Heart right ventricle (tissue), 16 donors: Measurements from ENCODE around the gene GFOD1. TPM values are rescaled to one million over a fixed set of nuclear protein-coding genes. Genes with fewer than 3 reads are reported as not detected.
A peak's percentile ranks its signal among the peaks of the same experiment; 100 is the strongest.

Experiments used
- ATAC-seq, 8 donors: fragments of 200-7000 bp; cut with Tn5 transposase; one replicate each; pipeline ENCODE4 v1.9.1; 2020; ENCODE audit warnings: mild to moderate bottlenecking in 8 of 8, moderate library complexity in 8 of 8, moderate number of reproducible peaks in 1 of 8
- DNase-seq, 2 donors: peaks; one replicate each; pipeline ENCODE4 v3.0.0-alpha.2; 2020
- H3K27ac ChIP-seq, 10 donors: fragments of 200-600 bp; sonication (generic) in 2 of 10; one replicate each; pipeline versions ENCODE4 v1.5.0 to v1.8.0; 2020 to 2022; ENCODE audit warnings: mild to moderate bottlenecking in 3 of 10
- H3K27me3 ChIP-seq, 7 donors: fragments of 200-600 bp; one replicate each; pipeline ENCODE4 v1.8.0; 2021 to 2022; ENCODE audit warnings: mild to moderate bottlenecking in 2 of 7
- H3K36me3 ChIP-seq, 9 donors: fragments of 200-600 bp; sonication (generic) in 1 of 9; one replicate each; pipeline versions ENCODE4 v1.5.0 to v1.8.0; 2020 to 2022; ENCODE audit warnings: mild to moderate bottlenecking in 2 of 9
- H3K4me1 ChIP-seq, 9 donors: fragments of 200-600 bp; sonication (generic) in 1 of 9; one replicate each; pipeline versions ENCODE4 v1.5.0 to v1.8.0; 2020 to 2022; ENCODE audit warnings: mild to moderate bottlenecking in 4 of 9
- H3K4me3 ChIP-seq, 10 donors: fragments of 200-600 bp; sonication (generic) in 2 of 10; one replicate each; pipeline versions ENCODE4 v1.5.0 to v1.8.0; 2020 to 2022; ENCODE audit warnings: mild to moderate bottlenecking in 7 of 10, moderate library complexity in 2 of 10
- H3K9me3 ChIP-seq, 11 donors: fragments of 200-600 bp in 10 of 11; sonication (generic) in 2 of 11; one replicate each; pipeline versions ENCODE4 v1.5.0 to v1.8.0; 2013 to 2022; ENCODE audit warnings: mild to moderate bottlenecking in 2 of 11, control low read depth in 1 of 11, moderate library complexity in 1 of 11
- WGBS, 2 donors: extraction: QIAGEN DNeasy Blood & Tissue Kit; methylation state at CpG; one replicate each; pipeline ENCODE4 v1.1.7; 2013; ENCODE audit warnings: inconsistent platforms in 1 of 2; 5-methylcytosine and 5-hydroxymethylcytosine counted together
- intact Hi-C, 10 donors: fragments of 100-400 bp; cut with DNase I; formaldehyde crosslinking; loops; one replicate each; pipeline versions ENCODE4 v1.11.1 to v1.14.2; 2022
- polyA plus RNA-seq, 2 donors: library from polyadenylated mRNA; stranded (reverse); fragments of 200-250 nt; gene quantifications; one replicate each; pipeline ENCODE4 v1.2.3, GENCODE V29; 2013
- total RNA-seq, 10 donors: library from RNA; stranded (reverse); fragmentation: NEBNext Ultra II Directional in 3 of 10; extraction: Animal tissue kit (Norgen Biotek cat#: 25700) in 3 of 10; gene quantifications; one replicate each; pipeline versions ENCODE4 v1.2.1 to v1.2.4, GENCODE V29; 2021 to 2023
- TF ChIP-seq, protein P1 (sequence below), 9 donors: fragments of 200-600 bp; sonication (generic) in 2 of 9; IDR thresholded peaks; one replicate each; pipeline versions ENCODE4 v1.5.0 to v1.8.0; 2021 to 2022; ENCODE audit warnings: antibody characterized with exemption in 9 of 9, mild to moderate bottlenecking in 5 of 9, moderate library complexity in 1 of 9
- donor health status: Arrhythmogenic right ventricular cardiomyopathy.
- donor health status: ischemic (EF 13 %, LVEDD 7.1; RV severe dilation, severe dysfunction).
- donor health status: healthy with polysubstance abuse.
- donor health status: DM: no; HTN: yes; CAD: no.
- donor health status: DM: no; HTN: no; CAD: no.
- donor health status: ischemic (EF 25% LVEDD 6.9; RV normal size, moderate dysfunction).
- donor health status: ischemic (EF 25% LVEDD 5.7; RV mildly dilated, moderate dysfunction).
- donor health status: healthy.
- donor health status: DM: yes; HTN: yes; CAD: no.
- donor health status: Ischemic cardiomyopathy.
- donor health status: ischemic (EF 35%, LVEDD 5.7; RV mildly dilated, moderate dysfunction).
- donor health status: nonischemic (EF 11% LVEDD 7.7; RV severe dilation, severe dysfunction).
- donor health status: DM: yes; HTN: yes; CAD: no.
- donor health status: PGD.
- donor health status: ischemic (EF 29% LVEDD 5.4; RV normal size, mild dysfunction).
- donor health status: nonischemic (EF 23%, LVEDD 6.1; RV moderate dilation, normal function).

Gene GFOD1
- total and polyA plus RNA-seq, 12 donors: 13.8 to 96.5 (median 37.0) TPM

DNA sequence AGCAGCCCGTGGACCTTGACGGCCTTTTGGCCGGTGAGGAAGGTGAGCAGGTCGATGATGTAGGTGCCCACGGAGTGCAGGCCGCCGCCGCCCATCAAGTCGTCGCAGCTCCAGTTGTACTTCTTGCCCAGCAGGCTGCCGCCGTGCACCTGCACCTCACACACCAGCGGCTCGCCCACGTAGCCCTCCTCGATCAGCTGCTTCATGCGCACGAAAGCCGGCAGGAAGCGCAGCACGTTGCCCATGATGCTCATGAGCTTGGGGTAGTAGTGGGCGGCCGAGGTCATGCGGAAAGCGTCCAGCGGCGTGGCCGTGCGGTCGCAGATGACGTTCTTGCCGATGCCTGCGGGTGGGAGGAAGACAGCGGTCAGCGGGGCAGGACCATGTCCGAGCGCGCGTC, 122.1 kb downstream of the GFOD1 start:
- TF ChIP-seq, protein P1, sequence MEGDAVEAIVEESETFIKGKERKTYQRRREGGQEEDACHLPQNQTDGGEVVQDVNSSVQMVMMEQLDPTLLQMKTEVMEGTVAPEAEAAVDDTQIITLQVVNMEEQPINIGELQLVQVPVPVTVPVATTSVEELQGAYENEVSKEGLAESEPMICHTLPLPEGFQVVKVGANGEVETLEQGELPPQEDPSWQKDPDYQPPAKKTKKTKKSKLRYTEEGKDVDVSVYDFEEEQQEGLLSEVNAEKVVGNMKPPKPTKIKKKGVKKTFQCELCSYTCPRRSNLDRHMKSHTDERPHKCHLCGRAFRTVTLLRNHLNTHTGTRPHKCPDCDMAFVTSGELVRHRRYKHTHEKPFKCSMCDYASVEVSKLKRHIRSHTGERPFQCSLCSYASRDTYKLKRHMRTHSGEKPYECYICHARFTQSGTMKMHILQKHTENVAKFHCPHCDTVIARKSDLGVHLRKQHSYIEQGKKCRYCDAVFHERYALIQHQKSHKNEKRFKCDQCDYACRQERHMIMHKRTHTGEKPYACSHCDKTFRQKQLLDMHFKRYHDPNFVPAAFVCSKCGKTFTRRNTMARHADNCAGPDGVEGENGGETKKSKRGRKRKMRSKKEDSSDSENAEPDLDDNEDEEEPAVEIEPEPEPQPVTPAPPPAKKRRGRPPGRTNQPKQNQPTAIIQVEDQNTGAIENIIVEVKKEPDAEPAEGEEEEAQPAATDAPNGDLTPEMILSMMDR (IDR thresholded peaks at IDR 0.05): no peak
- intact Hi-C loops: no loop called here

DNA sequence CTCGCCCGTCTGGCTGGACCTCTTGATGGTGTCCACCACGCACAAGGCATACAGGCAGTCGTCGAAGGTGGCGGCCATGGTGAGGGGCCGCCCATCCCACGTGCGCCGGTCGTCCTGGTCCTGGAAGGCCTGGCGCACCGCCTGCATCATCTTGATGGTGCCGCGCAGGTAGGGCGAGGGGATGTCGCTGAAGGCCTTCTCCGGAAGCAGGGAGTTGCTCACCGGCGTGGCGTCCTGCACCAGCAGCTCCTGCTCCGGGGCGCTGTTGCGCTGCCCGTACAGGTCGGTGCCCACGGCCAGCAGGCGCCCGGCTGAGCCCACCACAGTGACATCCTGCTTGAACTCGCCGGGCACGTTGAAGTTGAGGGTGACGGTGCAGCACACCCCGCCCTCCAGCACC, 122.6 kb downstream of the GFOD1 start:
- no peak for DNase-seq
- Histone ChIP-seq H3K9me3 (no peaks in the 10 kb centered on the region), H3K4me3 (no peak overlapping the region), H3K36me3 (peaks cover 0 to 21% (median 8%) of the 10 kb centered on the region in 9 donors), H3K27ac (peak overlapping the region in 1 of 10 donors; percentile 9), H3K27me3 (no peaks in the 10 kb centered on the region), H3K4me1 (peaks cover 19 to 71% (median 59%) of the 10 kb centered on the region in 9 donors)
- ATAC-seq: no peak
- intact Hi-C loops: loop anchor here in 3 of 10 donors (5.0 kb wide), 3 partner anchors 32 to 47 kb away; no protein-coding TSS in a partner anchor
- TF ChIP-seq, protein P1 (IDR thresholded peaks at IDR 0.05): no peak
- 97 to 98% methylated on average over 34 of the region's 34 CpGs for WGBS, 2 donors

More for the DNA sequence above, 122.1 kb downstream of the GFOD1 start:
- Histone ChIP-seq H3K36me3 (peaks cover 0 to 21% (median 8%) of the 10 kb centered on the region in 9 donors), H3K9me3 (no peaks in the 10 kb centered on the region), H3K27ac (no peak overlapping the region), H3K27me3 (no peaks in the 10 kb centered on the region), H3K4me3 (no peak overlapping the region), H3K4me1 (peaks cover 19 to 71% (median 58%) of the 10 kb centered on the region in 9 donors)
- WGBS, 2 donors: 97 to 98% methylated on average over 39 of the region's 39 CpGs
- ATAC-seq (no peak), DNase-seq (no peak)

DNA sequence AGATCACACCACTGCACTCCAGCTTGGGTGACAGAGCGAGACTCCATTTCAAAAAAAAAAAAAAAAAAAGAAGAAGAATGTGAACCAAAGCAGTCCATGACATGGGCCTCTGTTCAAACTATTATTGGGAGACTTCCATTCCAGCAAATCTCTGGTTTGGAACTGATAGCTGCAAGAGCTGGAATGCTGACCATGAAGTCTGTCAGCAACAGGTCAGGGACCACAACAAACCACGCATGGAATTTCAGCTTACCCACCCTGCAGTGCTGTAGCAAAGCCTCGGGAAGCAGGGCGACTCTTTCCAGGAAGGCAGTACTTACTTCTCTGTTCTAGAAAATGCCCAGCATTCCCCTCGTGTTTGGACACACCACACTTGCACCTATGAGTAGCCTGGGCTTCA, 125.0 kb downstream of the GFOD1 start:
- ATAC-seq (peak in 1 of 8 donors; percentile 44), DNase-seq (no peak)
- H3K9me3 ChIP-seq: no peaks in the 10 kb centered on the region
- TF ChIP-seq, protein P1 (IDR thresholded peaks at IDR 0.05): no peak
- H3K4me1 ChIP-seq: peaks cover 8 to 68% (median 48%) of the 10 kb centered on the region in 9 donors
- peaks cover 0 to 21% (median 8%) of the 10 kb centered on the region in 9 donors for H3K36me3 ChIP-seq
- no peaks in the 10 kb centered on the region for H3K27me3 ChIP-seq
- 39 to 57% methylated on average over 5 of the region's 5 CpGs for WGBS, 2 donors
- intact Hi-C loops: loop anchor here in 3 of 10 donors (5.0 kb wide), 3 partner anchors 35 to 50 kb away; no protein-coding TSS in a partner anchor
- H3K4me3 ChIP-seq: no peak overlapping the region
- H3K27ac ChIP-seq: peak overlapping the region in 4 of 10 donors; percentile 28 to 87 (median 50)

DNA sequence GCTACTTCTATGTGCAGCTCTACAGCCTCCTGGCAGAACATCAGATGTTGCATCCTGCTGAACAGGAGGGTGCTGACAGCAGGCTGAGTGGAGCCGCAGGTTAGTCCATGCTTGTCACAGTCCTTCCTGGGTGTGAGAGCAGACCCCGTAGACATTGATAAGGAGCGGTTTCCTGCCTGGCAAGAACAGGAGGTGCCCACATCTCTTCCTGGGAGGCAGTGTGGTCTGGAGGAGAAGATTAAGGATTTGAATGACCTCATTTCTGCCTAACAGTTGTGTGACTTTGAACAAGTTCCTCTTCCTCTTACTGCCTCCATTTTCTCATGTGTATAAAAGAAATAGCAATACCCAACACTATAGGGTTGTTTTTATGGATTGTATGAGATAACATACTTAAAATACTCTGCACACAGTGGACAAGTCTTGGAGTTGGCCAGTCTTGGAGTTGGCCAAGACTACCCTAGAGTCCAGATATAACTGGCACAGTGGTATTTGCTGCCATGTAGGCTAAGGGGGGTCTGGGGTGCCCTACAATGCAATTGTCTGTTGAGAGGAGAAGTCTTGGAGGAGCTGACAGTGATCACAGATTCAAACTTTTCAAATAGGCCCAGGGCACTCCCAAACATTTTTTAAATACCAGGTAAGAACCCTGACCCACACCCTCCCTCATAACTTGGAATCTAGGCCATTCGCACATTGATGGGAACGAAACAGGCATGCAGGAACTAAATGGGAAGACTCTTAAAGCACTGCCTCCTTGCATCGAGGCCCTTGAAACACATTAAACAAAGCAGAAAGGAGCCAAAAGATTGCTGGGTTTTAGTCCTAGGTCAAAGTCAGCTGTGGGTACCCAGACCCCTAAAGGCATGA, 126.5 kb downstream of the GFOD1 start:
- H3K4me1 ChIP-seq: peaks cover 6 to 73% (median 49%) of the 10 kb centered on the region in 9 donors
- no peak overlapping the region for H3K4me3 ChIP-seq
- DNase-seq (peak; percentile 55), ATAC-seq (peak; percentile 61 to 92 (median 85))
- TF ChIP-seq, protein P1 (IDR thresholded peaks at IDR 0.05): no peak
- no peaks in the 10 kb centered on the region for H3K27me3 ChIP-seq
- peak overlapping the region; percentile 13 to 87 (median 54) for H3K27ac ChIP-seq
- WGBS, 2 donors: 56 to 58% methylated on average over 6 of the region's 6 CpGs
- peaks cover 0 to 21% (median 8%) of the 10 kb centered on the region in 9 donors for H3K36me3 ChIP-seq
- intact Hi-C loops: loop anchor here in 3 of 10 donors (5.0 kb wide), 3 partner anchors 36 to 51 kb away; no protein-coding TSS in a partner anchor
- H3K9me3 ChIP-seq: no peaks in the 10 kb centered on the region
